Lower leg skin (tissue), 4 donors: ENCODE results near the gene ZNF619. TPM values are rescaled to one million over a fixed set of nuclear protein-coding genes. Genes with fewer than 3 reads are reported as not detected.
"Not testable (repeated sequence)": the region's sequence is repeated elsewhere in the genome, so short reads cannot be mapped to it uniquely, and the experiment has no call there.

Experiments used
- DNase-seq, 2 donors: peaks; one replicate each; pipeline ENCODE4 v3.0.0-alpha.2; 2019; ENCODE audit warnings: low spot score in 2 of 2
- H3K4me3 ChIP-seq: fragments of 200-600 bp; sonication (generic); 2 replicates; pipeline ENCODE4 v1.5.1; 2017; ENCODE audit warnings: mild to moderate bottlenecking, low read depth; ENCODE audit not compliant: poor library complexity, severe bottlenecking
- POLR2A ChIP-seq, 2 donors: fragments of 450-650 bp; IDR thresholded peaks; one replicate each; pipeline ENCODE4 v1.6.1; 2016 to 2017; ENCODE audit warnings: antibody characterized with exemption in 2 of 2, mild to moderate bottlenecking in 1 of 2, moderate library complexity in 1 of 2
- WGBS, 2 donors: methylation state at CpG; one replicate each; pipeline ENCODE4 v1.1.5; 2018; 5-methylcytosine and 5-hydroxymethylcytosine counted together
- intact Hi-C: fragments of 100-400 bp; cut with DNase I; formaldehyde crosslinking; loops from one replicate; pipeline ENCODE4 v1.15.0; 2023; ENCODE audit warnings: low total_unique reads
- total RNA-seq, 4 donors: library from RNA; depleted of rRNA; stranded (reverse); fragments of >200 nt; gene quantifications; one replicate each; pipeline ENCODE4 v1.1.0, GENCODE V29; 2016
- TF ChIP-seq, protein P1 (sequence below), 3 donors: fragments of 450-650 bp; IDR thresholded peaks; one replicate each; pipeline ENCODE4 v1.5.1; 2016; ENCODE audit warnings: antibody characterized with exemption in 3 of 3, mild to moderate bottlenecking in 3 of 3, moderate library complexity in 2 of 3

The ZNF619 gene
- total RNA-seq, 4 donors from 2014 or later = 4.0 to 6.0 (median 5.2) TPM

DNA sequence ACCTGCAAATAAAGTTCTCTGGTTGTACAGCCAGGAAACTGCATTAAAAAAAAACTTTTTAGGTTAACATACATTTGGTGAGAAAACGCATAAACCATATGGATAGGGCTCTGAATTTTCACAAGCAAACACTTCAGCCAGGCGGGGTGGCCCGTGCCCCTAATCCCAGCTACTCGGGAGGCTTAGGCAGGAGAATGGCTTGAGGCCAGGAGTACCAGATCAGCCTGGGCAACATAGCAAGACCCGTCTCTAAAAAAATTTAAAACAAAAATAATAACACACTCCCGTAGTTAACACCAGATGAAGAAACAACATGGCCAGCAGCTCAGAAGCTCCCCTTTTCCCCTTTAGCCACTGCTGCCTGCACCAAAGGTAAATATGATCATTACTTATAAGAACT lies 23.0 kb upstream of the ZNF619 start:
- 41 to 47% methylated on average over 6 of the region's 6 CpGs for WGBS, 2 donors
- no peak overlapping the region for H3K4me3 ChIP-seq
- no peak for DNase-seq
- intact Hi-C loops = loop anchor here (10.0 kb wide), 1 partner anchor 129 kb away; no protein-coding TSS in a partner anchor
- TF ChIP-seq, protein P1, sequence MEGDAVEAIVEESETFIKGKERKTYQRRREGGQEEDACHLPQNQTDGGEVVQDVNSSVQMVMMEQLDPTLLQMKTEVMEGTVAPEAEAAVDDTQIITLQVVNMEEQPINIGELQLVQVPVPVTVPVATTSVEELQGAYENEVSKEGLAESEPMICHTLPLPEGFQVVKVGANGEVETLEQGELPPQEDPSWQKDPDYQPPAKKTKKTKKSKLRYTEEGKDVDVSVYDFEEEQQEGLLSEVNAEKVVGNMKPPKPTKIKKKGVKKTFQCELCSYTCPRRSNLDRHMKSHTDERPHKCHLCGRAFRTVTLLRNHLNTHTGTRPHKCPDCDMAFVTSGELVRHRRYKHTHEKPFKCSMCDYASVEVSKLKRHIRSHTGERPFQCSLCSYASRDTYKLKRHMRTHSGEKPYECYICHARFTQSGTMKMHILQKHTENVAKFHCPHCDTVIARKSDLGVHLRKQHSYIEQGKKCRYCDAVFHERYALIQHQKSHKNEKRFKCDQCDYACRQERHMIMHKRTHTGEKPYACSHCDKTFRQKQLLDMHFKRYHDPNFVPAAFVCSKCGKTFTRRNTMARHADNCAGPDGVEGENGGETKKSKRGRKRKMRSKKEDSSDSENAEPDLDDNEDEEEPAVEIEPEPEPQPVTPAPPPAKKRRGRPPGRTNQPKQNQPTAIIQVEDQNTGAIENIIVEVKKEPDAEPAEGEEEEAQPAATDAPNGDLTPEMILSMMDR (IDR thresholded peaks at IDR 0.05) = no peak
- no peak for TF ChIP-seq POLR2A (IDR thresholded peaks at IDR 0.05)

DNA sequence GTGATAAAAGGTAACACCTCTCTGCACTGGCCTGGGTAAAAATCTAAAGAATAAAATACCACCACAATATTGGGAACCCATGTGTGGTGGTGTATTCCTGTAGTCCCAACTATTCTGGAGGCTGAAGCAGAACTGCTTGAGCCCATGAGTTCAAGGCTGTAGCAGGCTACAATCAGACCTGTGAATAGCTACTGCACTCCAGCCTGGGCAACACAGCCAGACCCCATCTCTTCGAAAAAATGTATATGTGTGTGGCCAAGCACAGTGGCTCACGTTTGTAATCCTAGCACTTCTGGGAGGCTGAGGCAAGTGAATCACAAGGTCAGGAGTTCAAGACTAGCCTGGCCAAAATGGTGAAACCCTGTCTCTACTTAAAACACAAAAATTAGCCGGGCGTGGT lies 21.6 kb upstream of the ZNF619 start:
- DNase-seq = no peak
- no peak overlapping the region for H3K4me3 ChIP-seq
- intact Hi-C loops = loop anchor here (10.0 kb wide), 1 partner anchor 131 kb away; no protein-coding TSS in a partner anchor
- TF ChIP-seq, protein P1 (IDR thresholded peaks at IDR 0.05) = no peak
- TF ChIP-seq POLR2A (IDR thresholded peaks at IDR 0.05) = no peak
- 89 to 90% methylated on average over 4 of the region's 4 CpGs for WGBS, 2 donors

GRCh38 chr3:40456279-40456939 lies 20.5 kb upstream of the ZNF619 start:
- DNase-seq = no peak
- intact Hi-C loops = loop anchor here (10.0 kb wide), 1 partner anchor 132 kb away; no protein-coding TSS in a partner anchor

DNA sequence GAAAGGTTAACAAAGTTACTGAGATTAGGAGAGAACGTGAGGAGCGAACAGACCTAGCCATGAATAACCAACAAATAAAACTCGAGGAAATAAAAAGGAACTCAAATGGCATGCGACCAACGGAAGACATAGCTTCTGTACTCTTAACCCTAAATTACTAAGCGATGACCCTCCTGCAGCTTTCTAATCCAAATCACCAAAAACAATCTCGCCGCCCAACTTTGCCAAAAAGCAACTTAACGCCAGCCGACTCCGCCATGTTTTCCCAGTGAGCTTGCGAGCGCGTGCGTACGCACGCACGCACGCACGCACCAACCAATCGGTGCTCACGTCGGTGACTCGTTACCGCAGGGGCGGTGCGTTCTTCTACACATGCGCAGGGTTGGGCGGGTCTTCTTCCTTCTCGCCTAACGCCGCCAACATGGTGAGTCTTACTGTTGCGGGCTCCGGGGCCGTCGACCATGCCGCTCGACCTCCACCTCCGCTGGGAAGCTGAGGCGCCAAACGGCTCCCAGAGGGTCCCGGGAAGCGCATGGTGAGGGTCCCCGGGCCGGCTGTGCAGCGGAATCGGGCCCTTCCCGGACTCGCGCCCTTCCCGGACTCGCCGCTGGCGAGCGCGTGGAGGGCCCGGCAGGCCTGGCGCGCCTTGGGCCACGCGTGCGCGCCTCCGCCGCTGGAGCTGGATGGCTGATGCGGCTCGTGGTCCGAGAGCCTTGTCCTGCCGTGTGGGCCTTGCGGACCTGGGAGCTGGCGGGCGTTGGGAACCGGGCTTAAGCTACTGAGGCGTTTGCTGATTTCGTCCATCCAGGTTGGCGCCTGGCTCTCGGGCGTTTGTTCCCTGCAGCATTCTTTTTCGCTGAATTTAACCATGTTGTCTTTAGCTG lies 19.7 kb upstream of the ZNF619 start, which contains the start of gene RPL14:
TSS of gene RPL14 (plus strand) at position 400 of the 884 bp plus-strand sequence. CDS start at position 533, 133 bp downstream.
- peak; percentile 97 to 99 for DNase-seq
- intact Hi-C loops = loop anchor here (10.0 kb wide), 1 partner anchor 132 kb away; no protein-coding TSS in a partner anchor
- 0 to 1% methylated on average over 46 to 51 of the region's 79 CpGs for WGBS, 2 donors
- peak within 1 kb of the TSS; percentile 90 for H3K4me3 ChIP-seq
- TF ChIP-seq, protein P1 (IDR thresholded peaks at IDR 0.05) = no peak
- TF ChIP-seq POLR2A (IDR thresholded peaks at IDR 0.05) = peak in 1 of 2 donors; percentile 30

More at GRCh38 chr3:40456279-40456939, 20.5 kb upstream of the ZNF619 start:
- TF ChIP-seq POLR2A (IDR thresholded peaks at IDR 0.05) = no peak
- TF ChIP-seq, protein P1 (IDR thresholded peaks at IDR 0.05) = no peak
- peak overlapping the region; percentile 50 for H3K4me3 ChIP-seq
- 51 to 55% methylated on average over 29 of the region's 29 CpGs for WGBS, 2 donors

- intact Hi-C loops = loop anchor here (10.0 kb wide), 1 partner anchor 134 kb away; no protein-coding TSS in a partner anchor
These were observed 18.4 kb upstream of the ZNF619 start for GRCh38 chr3:40458473-40458872.

GRCh38 chr3:40460481-40460880 lies 16.4 kb upstream of the ZNF619 start:
- intact Hi-C loops, DNase-seq: not testable (repeated sequence)
- 87 to 88% methylated on average over 6 of the region's 6 CpGs for WGBS, 2 donors

More at GRCh38 chr3:40458473-40458872, 18.4 kb upstream of the ZNF619 start:
- TF ChIP-seq, protein P1 (IDR thresholded peaks at IDR 0.05) = no peak
- TF ChIP-seq POLR2A (IDR thresholded peaks at IDR 0.05) = no peak
- no peak for DNase-seq
- no peak overlapping the region for H3K4me3 ChIP-seq
- 88 to 96% methylated on average over 4 of the region's 4 CpGs for WGBS, 2 donors

More at GRCh38 chr3:40460481-40460880, 16.4 kb upstream of the ZNF619 start:
- not testable (repeated sequence) for H3K4me3 ChIP-seq
